Hematopoietic multipotent progenitor cell treated with erythropoietin and hydrocortisone succinate and interleukin-3 and kit ligand, for 15 days (in vitro differentiated cells): ENCODE data around the gene DKK2.
"Not testable (repeated sequence)": the region's sequence is repeated elsewhere in the genome, so short reads cannot be mapped to it uniquely, and the experiment has no call there.

Source experiments
- DNase-seq: peaks from one replicate; pipeline ENCODE4 v3.0.0-alpha.2; 2015; ENCODE audit warnings: low spot score

Gene DKK2

DNA sequence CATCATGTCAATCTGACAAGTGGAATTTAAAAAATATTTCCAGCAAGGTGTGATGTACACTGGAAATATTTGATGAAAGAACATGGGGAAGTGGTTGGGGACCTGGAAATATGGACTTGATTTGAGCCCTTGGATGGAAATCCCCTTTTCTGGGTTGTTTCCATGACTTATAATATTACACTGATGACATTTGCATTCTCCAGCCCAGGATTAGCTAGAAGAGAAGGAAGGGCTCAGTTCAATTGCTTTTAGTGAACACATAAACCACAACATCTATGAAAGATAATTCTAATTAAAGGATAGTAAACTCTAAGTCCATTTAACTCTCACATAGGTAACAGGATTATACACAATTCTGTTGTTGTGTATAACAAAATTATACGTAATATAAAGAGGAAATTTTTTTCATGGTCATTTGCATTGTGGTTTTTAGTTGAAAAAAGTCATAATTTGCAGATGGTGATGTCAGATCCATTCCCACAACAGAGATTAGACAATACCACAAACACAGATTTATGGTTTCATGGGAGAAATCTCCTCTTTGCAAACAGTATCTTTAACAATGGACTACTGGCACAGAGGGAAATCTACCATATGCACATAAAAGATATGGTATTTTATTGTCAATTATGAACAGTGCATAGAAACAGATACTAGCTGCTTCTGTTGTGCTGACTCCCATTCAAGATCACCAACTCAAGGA is 126.5 kb downstream of the DKK2 start:
- no peak for DNase-seq

DNA sequence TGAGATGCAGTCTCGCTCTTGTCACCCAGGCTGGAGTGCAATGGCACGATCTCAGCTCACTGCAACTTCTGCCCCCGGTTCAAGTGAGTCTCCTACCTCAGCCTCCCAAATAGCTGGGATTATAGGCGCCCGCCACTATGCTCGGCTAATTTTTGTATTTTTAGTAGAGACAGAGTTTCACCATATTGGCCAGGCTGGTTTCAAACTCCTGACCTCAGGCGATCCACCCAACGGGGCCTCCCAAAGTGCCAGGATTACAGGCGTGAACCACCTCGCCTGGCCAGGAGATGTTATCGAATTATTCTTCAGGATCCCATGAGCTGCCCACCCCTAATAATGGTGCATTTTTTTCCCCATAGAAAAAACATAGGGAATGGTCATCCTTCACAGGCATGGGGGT is 128.1 kb downstream of the DKK2 start:
- DNase-seq, result not testable (repeated sequence)

DNA sequence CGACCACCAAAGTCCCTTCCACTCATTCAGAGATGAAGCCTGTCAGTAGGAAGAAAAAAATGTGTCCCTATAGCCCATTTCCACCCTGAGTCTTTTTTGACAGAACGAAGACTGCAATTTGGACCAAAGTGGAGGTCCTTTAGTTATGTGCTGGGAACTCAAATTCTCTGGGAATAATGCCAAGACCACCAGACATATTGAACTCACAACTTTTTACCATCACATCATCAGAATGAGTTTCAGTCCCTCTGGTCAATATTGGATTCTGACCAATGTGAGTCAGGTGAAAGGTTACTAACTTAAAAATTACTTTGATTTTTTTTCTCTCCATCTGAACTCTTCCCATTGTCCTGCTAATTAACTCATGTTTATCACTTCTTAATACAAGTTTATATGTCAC is 128.9 kb downstream of the DKK2 start:
- DNase-seq, result no peak

DNA sequence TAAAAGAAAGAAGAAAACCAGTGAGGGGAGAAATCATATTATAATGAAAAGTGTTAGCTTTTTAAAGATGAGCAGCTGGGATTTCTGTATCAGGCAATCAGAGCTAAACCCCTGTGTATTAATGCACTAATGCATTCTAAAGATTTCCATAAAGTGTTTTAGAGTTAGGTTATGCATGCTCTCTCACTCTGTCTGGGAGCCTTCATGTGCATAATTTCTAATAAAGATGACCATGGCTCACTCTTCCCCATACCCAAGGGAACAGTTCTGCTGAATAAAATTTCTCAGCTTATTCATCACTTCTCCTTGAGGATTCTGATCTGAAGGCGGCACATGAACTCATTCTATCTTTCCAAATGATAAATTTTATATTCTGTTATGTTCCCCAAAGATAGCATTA is 129.4 kb downstream of the DKK2 start:
- DNase-seq, result no peak

DNA sequence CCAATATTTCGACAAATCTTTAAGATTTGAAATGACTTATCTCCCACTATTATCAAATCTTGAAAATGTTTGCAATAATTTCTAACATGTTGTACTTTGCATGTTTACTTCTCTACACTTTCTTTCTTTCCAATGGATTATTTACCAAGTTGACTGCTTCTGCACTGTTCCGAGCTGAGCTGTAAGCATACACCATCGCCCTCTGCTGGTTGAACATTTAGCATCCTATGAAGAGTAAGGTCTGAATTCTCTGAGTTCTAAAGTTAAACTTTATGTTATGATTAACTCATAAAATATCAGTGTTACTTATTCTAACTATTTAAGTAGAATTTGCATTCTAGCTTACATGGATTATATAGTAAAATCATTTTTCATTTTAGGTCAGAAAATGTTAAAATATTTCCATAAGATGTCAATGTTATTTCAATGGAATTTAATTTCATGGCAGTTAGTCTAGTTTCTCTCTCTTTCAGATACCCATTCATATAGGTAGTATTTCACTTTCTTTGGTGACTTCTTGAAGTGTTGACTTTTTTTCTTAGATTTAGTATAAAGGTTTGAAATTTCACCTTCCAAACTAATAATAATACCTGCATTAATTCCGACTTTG is 137.4 kb downstream of the DKK2 start:
- DNase-seq, result peak; percentile 17

DNA sequence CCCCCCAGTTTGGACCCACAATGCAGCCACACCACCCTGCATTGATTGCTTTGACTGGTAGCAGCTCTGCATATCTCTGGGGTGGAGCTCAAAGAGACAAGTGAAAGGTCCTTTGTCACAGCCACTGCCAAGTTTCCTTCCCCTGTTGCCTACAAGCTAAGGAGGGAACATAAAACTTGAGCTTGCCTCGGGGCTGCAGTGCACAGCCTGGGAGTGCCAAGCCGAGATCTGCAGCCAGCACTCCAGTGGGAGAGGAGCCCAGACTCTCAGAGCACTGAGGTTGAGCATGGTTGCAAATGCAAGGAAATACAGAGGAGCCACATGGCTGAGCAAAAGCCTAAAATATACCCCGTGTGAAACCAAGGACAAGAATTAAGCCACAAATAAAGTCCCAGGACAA is 142.2 kb downstream of the DKK2 start:
- no peak for DNase-seq

DNA sequence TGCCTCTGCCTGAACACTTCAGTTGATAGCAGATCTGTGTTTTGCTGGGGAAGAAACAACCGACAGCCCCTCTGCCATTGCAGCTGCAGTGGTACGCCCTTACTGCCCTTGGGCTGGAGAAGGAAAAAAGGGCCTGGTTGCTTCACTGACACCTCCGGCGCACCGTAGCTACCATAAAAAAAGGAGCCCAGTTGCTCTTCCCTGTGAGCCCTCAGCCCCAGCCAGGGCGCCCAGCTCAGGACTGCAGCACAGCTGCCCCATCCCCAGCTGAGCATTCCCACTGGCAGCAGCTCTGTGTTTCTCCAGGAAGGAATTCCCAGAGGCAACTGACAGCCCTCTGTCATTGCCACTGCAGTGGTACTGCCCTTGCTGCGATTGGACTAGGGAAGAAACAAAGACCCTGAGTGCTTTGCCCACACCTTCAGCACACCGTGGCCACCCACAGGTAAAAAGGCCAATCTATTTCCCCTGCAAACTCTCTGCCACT is 142.7 kb downstream of the DKK2 start:
- no peak for DNase-seq

DNA sequence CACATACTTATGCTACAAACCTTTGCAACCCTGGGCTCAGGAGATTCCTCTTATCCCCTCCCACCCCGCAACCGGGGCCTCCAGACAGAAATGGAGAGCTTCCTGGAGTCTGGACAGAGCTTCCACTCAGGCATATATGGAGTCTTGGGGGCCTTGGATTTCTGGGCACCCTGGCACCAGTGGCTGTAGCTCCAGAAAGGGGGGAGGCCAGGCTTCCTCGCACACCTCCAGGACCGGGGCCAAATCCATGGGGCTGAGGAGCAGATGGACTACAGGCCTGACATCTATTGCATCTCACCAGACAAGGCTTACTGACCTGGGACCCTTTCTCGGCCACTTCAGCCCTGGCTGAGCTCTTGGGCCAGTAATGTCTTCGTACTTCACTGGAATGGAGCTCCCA is 143.3 kb downstream of the DKK2 start:
- no peak for DNase-seq

DNA sequence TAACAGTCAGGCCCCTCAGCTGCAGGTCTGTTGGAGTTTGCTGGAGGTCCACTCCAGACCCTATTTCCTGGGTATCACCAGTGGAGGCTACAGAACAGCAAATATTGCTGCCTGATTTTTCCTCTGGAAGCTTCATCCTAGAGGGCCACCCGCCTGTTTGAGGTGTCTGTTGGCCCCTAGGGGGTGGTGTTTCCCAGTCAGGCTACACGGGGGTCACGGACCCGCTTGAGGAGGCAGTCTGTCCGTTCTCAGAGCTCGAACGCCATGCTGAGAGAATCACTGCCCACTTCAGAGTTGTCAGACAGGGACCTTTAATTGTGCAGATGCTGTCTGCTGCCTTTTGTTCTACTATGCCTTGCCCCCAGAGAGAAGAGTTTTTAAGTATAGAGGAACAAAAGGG is 160.8 kb downstream of the DKK2 start:
- DNase-seq, result no peak
